Measurements from ENCODE around the gene NEDD4L.

NEDD4L gene

DNA sequence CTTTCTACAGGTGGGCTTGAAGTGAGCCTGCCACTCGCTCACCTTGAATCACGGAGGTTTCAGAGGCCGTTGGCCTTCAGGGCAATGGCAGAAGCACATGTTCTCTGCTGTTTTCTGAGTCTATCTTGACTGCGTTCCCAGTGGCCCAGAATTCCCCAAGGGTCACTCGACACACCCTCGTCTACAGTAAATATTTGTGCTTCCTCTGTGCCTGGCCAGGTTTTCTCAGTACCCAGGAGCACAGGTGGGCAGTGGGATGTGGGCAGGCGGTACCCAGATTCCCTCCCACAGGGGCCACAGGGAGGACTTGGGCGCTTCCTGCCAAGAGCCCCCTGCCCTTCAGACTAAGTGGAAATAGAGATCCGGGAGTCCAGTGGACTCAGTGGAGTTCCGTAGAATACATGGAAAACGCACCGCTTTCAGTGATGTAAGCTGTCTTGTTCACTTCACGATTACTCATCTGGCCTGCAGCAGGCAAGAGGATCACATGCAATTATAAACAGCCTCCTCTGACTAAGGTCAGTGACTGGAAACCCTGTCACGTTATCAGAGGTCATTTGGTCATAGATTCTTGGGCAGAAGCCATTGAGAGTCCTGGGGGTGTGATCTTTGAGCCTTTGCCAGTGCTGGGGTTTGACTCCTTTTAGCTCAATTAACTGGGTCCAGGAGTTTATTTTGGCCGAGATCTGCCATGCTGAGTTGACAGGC lies 179.8 kb downstream of the NEDD4L start (continued):
- TF ChIP-seq OSR2 (tag by site-specific recombination; IDR thresholded peaks at IDR 0.05) (peak; percentile 13; the same call in 1 of the 2 replicates), ZNF830 (tag by site-specific recombination; IDR thresholded peaks at IDR 0.05; ENCODE audit: low read depth) (no peak), ZNF658 (tag by site-specific recombination; IDR thresholded peaks at IDR 0.05) (no peak), SALL2 (tag by site-specific recombination; IDR thresholded peaks at IDR 0.05; ENCODE audit: borderline replicate concordance) (no peak), ZNF555 (tag by site-specific recombination; conservative IDR thresholded peaks at IDR 0.05) (no peak), ZNF140 (tag by site-specific recombination; IDR thresholded peaks at IDR 0.05) (no peak), ZNF561 (tag by site-specific recombination; IDR thresholded peaks at IDR 0.05; ENCODE audit: borderline replicate concordance) (no peak), ZNF48 (tag by site-specific recombination; IDR thresholded peaks at IDR 0.05) (no peak), TRIM28 (IDR thresholded peaks at IDR 0.05; ENCODE audit: borderline replicate concordance, low read length) (no peak), ZNF776 (tag by site-specific recombination; IDR thresholded peaks at IDR 0.05; ENCODE audit: borderline replicate concordance) (no peak), ZNF544 (tag by site-specific recombination; IDR thresholded peaks at IDR 0.05) (no peak), ZNF664 (tag by site-specific recombination; IDR thresholded peaks at IDR 0.05) (peak; percentile 59), ZNF266 (tag by site-specific recombination; IDR thresholded peaks at IDR 0.05; ENCODE audit: low read depth) (no peak), KLF7 (tag by site-specific recombination; IDR thresholded peaks at IDR 0.05; ENCODE audit: borderline replicate concordance) (no peak), ZNF624 (tag by site-specific recombination; IDR thresholded peaks at IDR 0.05) (no peak), ZNF350 (tag by site-specific recombination; IDR thresholded peaks at IDR 0.05) (no peak), ZNF239 (tag by site-specific recombination; IDR thresholded peaks at IDR 0.05) (no peak), ZNF121 (tag by site-specific recombination; IDR thresholded peaks at IDR 0.05) (no peak), HOXD13 (CRISPR knock-in tag; IDR thresholded peaks at IDR 0.05; ENCODE audit: borderline replicate concordance) (no peak), ZNF621 (tag by site-specific recombination; IDR thresholded peaks at IDR 0.05) (no peak), ZNF768 (tag by site-specific recombination; IDR thresholded peaks at IDR 0.05) (no peak), ZBTB48 (tag by site-specific recombination; IDR thresholded peaks at IDR 0.05) (no peak), ZNF366 (tag by site-specific recombination; conservative IDR thresholded peaks at IDR 0.05) (peak; percentile 86), ZNF791 (tag by site-specific recombination; IDR thresholded peaks at IDR 0.05) (no peak), ZNF747 (tag by site-specific recombination; IDR thresholded peaks at IDR 0.05) (no peak), ZNF16 (tag by site-specific recombination; IDR thresholded peaks at IDR 0.05; ENCODE audit: low read depth) (no peak), ZNF510 (tag by site-specific recombination; IDR thresholded peaks at IDR 0.05; ENCODE audit: insufficient replicate concordance) (no peak), ZNF10 (tag by site-specific recombination; IDR thresholded peaks at IDR 0.05) (peak; percentile 38; the same call in 1 of the 2 replicates), KLF9 (tag by site-specific recombination; IDR thresholded peaks at IDR 0.05; ENCODE audit: low read depth) (peak; percentile 34; the same call in 1 of the 2 replicates), ZNF707 (tag by site-specific recombination; IDR thresholded peaks at IDR 0.05) (no peak), ZNF2 (tag by site-specific recombination; IDR thresholded peaks at IDR 0.05) (no peak)
- TF ChIP-seq, protein P1, sequence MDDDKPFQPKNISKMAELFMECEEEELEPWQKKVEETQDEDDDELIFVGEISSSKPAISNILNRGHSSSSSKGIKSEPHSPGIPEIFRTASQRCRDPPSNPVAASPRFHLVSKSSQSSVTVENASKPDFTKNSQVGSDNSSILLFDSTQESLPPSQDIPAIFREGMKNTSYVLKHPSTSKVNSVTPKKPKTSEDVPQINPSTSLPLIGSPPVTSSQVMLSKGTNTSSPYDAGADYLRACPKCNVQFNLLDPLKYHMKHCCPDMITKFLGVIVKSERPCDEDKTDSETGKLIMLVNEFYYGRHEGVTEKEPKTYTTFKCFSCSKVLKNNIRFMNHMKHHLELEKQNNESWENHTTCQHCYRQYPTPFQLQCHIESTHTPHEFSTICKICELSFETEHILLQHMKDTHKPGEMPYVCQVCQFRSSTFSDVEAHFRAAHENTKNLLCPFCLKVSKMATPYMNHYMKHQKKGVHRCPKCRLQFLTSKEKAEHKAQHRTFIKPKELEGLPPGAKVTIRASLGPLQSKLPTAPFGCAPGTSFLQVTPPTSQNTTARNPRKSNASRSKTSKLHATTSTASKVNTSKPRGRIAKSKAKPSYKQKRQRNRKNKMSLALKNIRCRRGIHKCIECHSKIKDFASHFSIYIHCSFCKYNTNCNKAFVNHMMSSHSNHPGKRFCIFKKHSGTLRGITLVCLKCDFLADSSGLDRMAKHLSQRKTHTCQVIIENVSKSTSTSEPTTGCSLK (tag by site-specific recombination; IDR thresholded peaks at IDR 0.05) = no peak
- TF ChIP-seq, protein P2, sequence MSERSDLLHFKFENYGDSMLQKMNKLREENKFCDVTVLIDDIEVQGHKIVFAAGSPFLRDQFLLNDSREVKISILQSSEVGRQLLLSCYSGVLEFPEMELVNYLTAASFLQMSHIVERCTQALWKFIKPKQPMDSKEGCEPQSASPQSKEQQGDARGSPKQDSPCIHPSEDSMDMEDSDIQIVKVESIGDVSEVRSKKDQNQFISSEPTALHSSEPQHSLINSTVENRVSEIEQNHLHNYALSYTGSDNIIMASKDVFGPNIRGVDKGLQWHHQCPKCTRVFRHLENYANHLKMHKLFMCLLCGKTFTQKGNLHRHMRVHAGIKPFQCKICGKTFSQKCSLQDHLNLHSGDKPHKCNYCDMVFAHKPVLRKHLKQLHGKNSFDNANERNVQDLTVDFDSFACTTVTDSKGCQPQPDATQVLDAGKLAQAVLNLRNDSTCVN (tag by site-specific recombination; optimal IDR thresholded peaks at IDR 0.05) = no peak
- TF ChIP-seq, protein P3, sequence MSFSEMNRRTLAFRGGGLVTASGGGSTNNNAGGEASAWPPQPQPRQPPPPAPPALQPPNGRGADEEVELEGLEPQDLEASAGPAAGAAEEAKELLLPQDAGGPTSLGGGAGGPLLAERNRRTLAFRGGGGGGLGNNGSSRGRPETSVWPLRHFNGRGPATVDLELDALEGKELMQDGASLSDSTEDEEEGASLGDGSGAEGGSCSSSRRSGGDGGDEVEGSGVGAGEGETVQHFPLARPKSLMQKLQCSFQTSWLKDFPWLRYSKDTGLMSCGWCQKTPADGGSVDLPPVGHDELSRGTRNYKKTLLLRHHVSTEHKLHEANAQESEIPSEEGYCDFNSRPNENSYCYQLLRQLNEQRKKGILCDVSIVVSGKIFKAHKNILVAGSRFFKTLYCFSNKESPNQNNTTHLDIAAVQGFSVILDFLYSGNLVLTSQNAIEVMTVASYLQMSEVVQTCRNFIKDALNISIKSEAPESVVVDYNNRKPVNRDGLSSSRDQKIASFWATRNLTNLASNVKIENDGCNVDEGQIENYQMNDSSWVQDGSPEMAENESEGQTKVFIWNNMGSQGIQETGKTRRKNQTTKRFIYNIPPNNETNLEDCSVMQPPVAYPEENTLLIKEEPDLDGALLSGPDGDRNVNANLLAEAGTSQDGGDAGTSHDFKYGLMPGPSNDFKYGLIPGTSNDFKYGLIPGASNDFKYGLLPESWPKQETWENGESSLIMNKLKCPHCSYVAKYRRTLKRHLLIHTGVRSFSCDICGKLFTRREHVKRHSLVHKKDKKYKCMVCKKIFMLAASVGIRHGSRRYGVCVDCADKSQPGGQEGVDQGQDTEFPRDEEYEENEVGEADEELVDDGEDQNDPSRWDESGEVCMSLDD (tag by site-specific recombination; IDR thresholded peaks at IDR 0.05) = no peak
- TF ChIP-seq, protein P4, sequence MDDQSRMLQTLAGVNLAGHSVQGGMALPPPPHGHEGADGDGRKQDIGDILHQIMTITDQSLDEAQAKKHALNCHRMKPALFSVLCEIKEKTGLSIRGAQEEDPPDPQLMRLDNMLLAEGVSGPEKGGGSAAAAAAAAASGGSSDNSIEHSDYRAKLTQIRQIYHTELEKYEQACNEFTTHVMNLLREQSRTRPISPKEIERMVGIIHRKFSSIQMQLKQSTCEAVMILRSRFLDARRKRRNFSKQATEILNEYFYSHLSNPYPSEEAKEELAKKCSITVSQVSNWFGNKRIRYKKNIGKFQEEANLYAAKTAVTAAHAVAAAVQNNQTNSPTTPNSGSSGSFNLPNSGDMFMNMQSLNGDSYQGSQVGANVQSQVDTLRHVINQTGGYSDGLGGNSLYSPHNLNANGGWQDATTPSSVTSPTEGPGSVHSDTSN (CRISPR knock-in tag; IDR thresholded peaks at IDR 0.05) = no peak
